Ramos (cell line): ENCODE data around the gene KIF18B.

Experiments used
- in situ Hi-C: fragments of 300-500 bp; cut with MboI; formaldehyde crosslinking; loops from one replicate; pipeline ENCODE4 v1.14.3; 2022; ENCODE audit warnings: low sequenced_read_pairs; ENCODE audit not compliant: unreplicated experiment

The KIF18B gene

GRCh38 chr17:44947461-44948314 lies at the start of gene KIF18B:
TSS of gene KIF18B (minus strand) at chr17:44947773. CDS start at chr17:44936344, 11,429 bp downstream.
- in situ Hi-C loops = no loop called here

- in situ Hi-C loops = no loop called here
Measured at GRCh38 chr17:44996304-44996703, 48.7 kb upstream of the KIF18B start.

GRCh38 chr17:44995436-44996001 lies 47.9 kb upstream of the KIF18B start:
- in situ Hi-C loops = no loop called here

- in situ Hi-C loops = no loop called here
Measured at GRCh38 chr17:44992242-44992939, 44.8 kb upstream of the KIF18B start.

GRCh38 chr17:44990994-44991393 lies 43.4 kb upstream of the KIF18B start:
- in situ Hi-C loops = no loop called here

GRCh38 chr17:44989552-44990138 lies 42.1 kb upstream of the KIF18B start:
- in situ Hi-C loops = no loop called here

- in situ Hi-C loops = no loop called here
Measured at GRCh38 chr17:44988044-44988942, 40.7 kb upstream of the KIF18B start.

- in situ Hi-C loops = no loop called here
Measured at GRCh38 chr17:44983563-44983962, 36.0 kb upstream of the KIF18B start.

GRCh38 chr17:44982113-44982702 lies 34.6 kb upstream of the KIF18B start:
- in situ Hi-C loops = no loop called here

GRCh38 chr17:44981221-44981968 lies 33.8 kb upstream of the KIF18B start:
- in situ Hi-C loops = no loop called here

GRCh38 chr17:44979426-44979995 lies 31.9 kb upstream of the KIF18B start:
- in situ Hi-C loops = no loop called here

- in situ Hi-C loops = no loop called here
Measured at GRCh38 chr17:44978807-44979206, 31.2 kb upstream of the KIF18B start.

- in situ Hi-C loops = no loop called here
Measured at GRCh38 chr17:44977814-44978550, 30.4 kb upstream of the KIF18B start.

- in situ Hi-C loops = no loop called here
Measured at GRCh38 chr17:44977065-44977464, 29.5 kb upstream of the KIF18B start.

- in situ Hi-C loops = no loop called here
Measured at GRCh38 chr17:44976206-44976605, 28.6 kb upstream of the KIF18B start.

GRCh38 chr17:44972953-44973352 lies 25.4 kb upstream of the KIF18B start:
- in situ Hi-C loops = no loop called here

GRCh38 chr17:44971776-44972483 lies 24.4 kb upstream of the KIF18B start:
- in situ Hi-C loops = no loop called here
